Measurements from ENCODE around the gene ACSL5.

ACSL5 gene

DNA sequence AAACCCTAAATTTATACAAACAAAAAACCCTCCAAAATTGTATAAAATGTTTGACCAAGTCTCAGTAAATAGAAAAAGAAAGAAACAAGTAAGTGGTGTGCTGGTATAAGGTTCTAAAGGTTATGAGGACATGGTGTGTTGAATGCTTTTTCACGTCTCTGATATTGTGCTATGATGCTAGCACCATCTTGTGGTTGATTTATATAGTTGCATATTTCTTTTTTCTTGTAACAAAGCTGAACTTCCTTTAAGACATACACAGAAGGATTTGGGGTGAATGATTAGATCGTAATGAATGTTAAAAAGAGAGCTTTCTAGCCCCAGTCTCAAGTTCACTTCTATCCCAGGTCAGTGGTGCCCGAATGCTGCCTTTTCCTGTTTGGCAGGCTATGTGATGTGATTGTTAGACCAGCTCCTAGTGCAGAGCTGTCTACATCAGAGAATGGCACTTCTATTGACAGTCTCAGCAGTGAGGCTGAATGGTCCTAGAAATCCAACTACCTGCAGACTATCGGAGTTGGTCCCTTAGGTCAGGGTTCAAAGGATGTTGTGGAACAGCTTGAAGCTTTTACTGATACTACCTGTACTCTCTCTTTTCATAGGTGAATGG lies 98.1 kb downstream of the ACSL5 start:
- DNase-seq = peak; percentile 25

DNA sequence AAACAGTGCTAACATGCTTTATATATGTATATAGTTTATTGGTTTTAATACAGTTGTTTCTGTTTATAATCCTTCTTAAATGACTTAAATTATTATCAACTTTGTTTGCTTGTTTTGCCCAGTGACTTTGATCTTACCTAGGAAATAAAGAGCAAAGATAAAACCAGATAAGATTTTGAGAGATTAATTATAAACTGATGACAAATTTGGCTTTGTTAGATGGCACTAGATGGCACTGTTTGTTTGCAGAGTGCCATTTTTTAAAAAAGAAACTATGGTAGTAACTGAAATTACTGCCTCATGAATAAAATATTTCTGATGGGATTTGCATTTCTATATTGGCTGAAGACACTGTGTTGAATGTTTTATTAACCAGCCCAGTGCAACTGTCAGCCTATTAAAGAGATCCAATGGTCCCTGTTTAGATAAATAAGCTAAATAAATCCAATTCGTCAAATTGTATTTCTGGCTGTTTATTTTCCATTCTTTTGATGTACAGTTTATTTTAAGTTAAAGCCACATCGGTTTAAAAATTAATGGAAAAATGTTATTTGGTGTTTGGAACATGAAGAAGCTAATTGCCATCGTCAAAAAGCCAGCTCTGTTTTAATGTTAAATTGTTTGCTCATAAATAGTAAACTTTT lies 101.8 kb downstream of the ACSL5 start:
- DNase-seq = peak; percentile 3

All from DMS79 treated with DMSO at 0.1 percent for 48 hours (cell line).